ENCODE measurements around the gene SNX19.

SNX19 gene

GRCh38 chr11:130907229-130907628 is 9.1 kb downstream of the SNX19 start:
- no peak for DNase-seq (ENCODE audit: low read depth)

- DNase-seq (ENCODE audit: low read depth) = no peak
Measured at GRCh38 chr11:130906616-130907015, 9.7 kb downstream of the SNX19 start.

- no peak for DNase-seq (ENCODE audit: low read depth)
Measured at GRCh38 chr11:130905512-130905911, 10.8 kb downstream of the SNX19 start.

- DNase-seq (ENCODE audit: low read depth) = peak; percentile 48
Measured at GRCh38 chr11:130904380-130904779, 11.9 kb downstream of the SNX19 start.

GRCh38 chr11:130902380-130902779 is 13.9 kb downstream of the SNX19 start:
- no peak for DNase-seq (ENCODE audit: low read depth)

GRCh38 chr11:130899106-130899505 is 17.2 kb downstream of the SNX19 start:
- DNase-seq (ENCODE audit: low read depth) = no peak

GRCh38 chr11:130897262-130898182 is 18.8 kb downstream of the SNX19 start:
- peak; percentile 95 for DNase-seq (ENCODE audit: low read depth)

GRCh38 chr11:130894322-130895025 is 21.8 kb downstream of the SNX19 start:
- DNase-seq (ENCODE audit: low read depth) = peak; percentile 76

GRCh38 chr11:130892861-130893260 is 23.4 kb downstream of the SNX19 start:
- no peak for DNase-seq (ENCODE audit: low read depth)

GRCh38 chr11:130891326-130891725 is 25.0 kb downstream of the SNX19 start:
- DNase-seq (ENCODE audit: low read depth) = peak; percentile 55

- no peak for DNase-seq (ENCODE audit: low read depth)
Measured at GRCh38 chr11:130890039-130890745, 26.1 kb downstream of the SNX19 start.

- DNase-seq (ENCODE audit: low read depth) = no peak
Measured at GRCh38 chr11:130888790-130889189, 27.5 kb downstream of the SNX19 start.

- DNase-seq (ENCODE audit: low read depth) = peak; percentile 36
Measured at GRCh38 chr11:130886704-130887103, 29.6 kb downstream of the SNX19 start.

- peak; percentile 51 for DNase-seq (ENCODE audit: low read depth)
Measured at GRCh38 chr11:130882138-130882551, 34.1 kb downstream of the SNX19 start.

- DNase-seq (ENCODE audit: low read depth) = no peak
Measured at GRCh38 chr11:130881475-130882137, 34.7 kb downstream of the SNX19 start.

GRCh38 chr11:130879836-130880235 is 36.4 kb downstream of the SNX19 start:
- DNase-seq (ENCODE audit: low read depth) = no peak

GRCh38 chr11:130876931-130877915 is 39.1 kb downstream of the SNX19 start:
- no peak for DNase-seq (ENCODE audit: low read depth)

- DNase-seq (ENCODE audit: low read depth) = no peak
Measured at GRCh38 chr11:130876100-130876499, 40.2 kb downstream of the SNX19 start.

- DNase-seq (ENCODE audit: low read depth) = no peak
Measured at GRCh38 chr11:130874955-130875531, 41.2 kb downstream of the SNX19 start.

- DNase-seq (ENCODE audit: low read depth) = no peak
Measured at GRCh38 chr11:130874396-130874795, 41.9 kb downstream of the SNX19 start.
